K562 (cell line): ENCODE measurements around the gene ITGA11. TPM values are rescaled to one million over a fixed set of nuclear protein-coding genes. Genes with fewer than 3 reads are reported as not detected.
A peak's percentile ranks its signal among the peaks of the same experiment; 100 is the strongest.

Experiments used
- ATF3 ChIP-seq, 2 experiments: fragments of 450-650 bp in 1 of 2; sonication (generic) in 1 of 2; formaldehyde crosslinking in 1 of 2; IDR thresholded peaks in 1 of 2; conservative IDR thresholded peaks in 1 of 2; 2 replicates each; pipeline versions ENCODE4 v1.6.1 to v1.8.1; 2016 to 2023; ENCODE audit warnings: mild to moderate bottlenecking in 2 of 2, moderate library complexity in 2 of 2, inconsistent platforms in 1 of 2, missing genetic modification reagents in 1 of 2
- CHCHD3 ChIP-seq: fragments of 250-450 bp; sonication (Bioruptor Pico); IDR thresholded peaks from 2 replicates; pipeline ENCODE4 v2.1.2; 2022; ENCODE audit warnings: mild to moderate bottlenecking
- CTCFL ChIP-seq: IDR thresholded peaks from 2 replicates; pipeline ENCODE4 v1.6.1; 2011; ENCODE audit warnings: borderline replicate concordance, low read depth, mild to moderate bottlenecking, moderate library complexity, low read length; ENCODE audit not compliant: insufficient read depth, poor library complexity, severe bottlenecking
- EP400 ChIP-seq: fragments of 450-650 bp; IDR thresholded peaks from 2 replicates; pipeline ENCODE4 v1.6.1; 2017; ENCODE audit warnings: antibody characterized with exemption, mild to moderate bottlenecking, moderate library complexity
- FOXK1 ChIP-seq: sonication (generic); formaldehyde crosslinking; IDR thresholded peaks from 2 replicates; pipeline ENCODE4 v1.8.0; 2022; ENCODE audit warnings: missing genetic modification reagents, mild to moderate bottlenecking, borderline replicate concordance
- POLR3G ChIP-seq: IDR thresholded peaks from 2 replicates; pipeline ENCODE4 v1.6.1; 2011; ENCODE audit not compliant: insufficient read length, insufficient replicate concordance; ENCODE audit errors: extremely low read depth
- REST ChIP-seq, 2 experiments: fragments of 450-650 bp; formaldehyde crosslinking in 1 of 2; IDR thresholded peaks; 2 replicates each; pipeline versions ENCODE4 v1.4.0 to v1.6.1; 2014 to 2020; ENCODE audit warnings: mild to moderate bottlenecking in 2 of 2, borderline replicate concordance in 1 of 2, low read depth in 1 of 2
- SAFB ChIP-seq: fragments of 200-400 bp; formaldehyde crosslinking; IDR thresholded peaks from 2 replicates; pipeline ENCODE4 v1.6.1; 2017; ENCODE audit warnings: low read depth, low read length, borderline replicate concordance
- SETDB1 ChIP-seq: IDR thresholded peaks from one replicate; pipeline ENCODE4 v1.6.1; 2012; ENCODE audit warnings: low read length, control low read depth, inconsistent platforms
- TFE3 ChIP-seq: fragments of 450-650 bp; formaldehyde crosslinking; IDR thresholded peaks from 2 replicates; pipeline ENCODE4 v1.4.0; 2020; ENCODE audit warnings: mild to moderate bottlenecking, mixed read lengths
- VEZF1 ChIP-seq: fragments of 200-800 bp; sonication (Bioruptor generic); IDR thresholded peaks from 2 replicates; pipeline ENCODE4 v1.6.1; 2017; ENCODE audit warnings: missing genetic modification characterization, missing compliant biosample characterization
- ZNF583 ChIP-seq: fragments of 250-450 bp; sonication (Bioruptor Pico); IDR thresholded peaks from 2 replicates; pipeline ENCODE4 v1.4.0; 2020
- polyA plus RNA-seq, 8 experiments: library from polyadenylated mRNA; depleted of rRNA in 4 of 8; stranded (reverse) in 5 of 8; unstranded in 3 of 8; fragments of >200 nt; fragmentation: Nextera tagmentation in 2 of 8; fragmentation: Illumina TruSeq in 1 of 8; extraction: Ambion mirVana in 2 of 8; extraction: Trizol in 1 of 8; gene quantifications; 2 replicates each; pipeline versions ENCODE4 v1.2.1 to v1.2.3, GENCODE V29; 2011 to 2014; ENCODE audit warnings: inconsistent platforms in 1 of 8, missing spikeins in 1 of 8
- total RNA-seq, 7 experiments: library from RNA; depleted of rRNA in 6 of 7; stranded (reverse); fragments of >200 nt in 6 of 7; fragmentation: Illumina TruSeq in 2 of 7; extraction: Trizol in 2 of 7; gene quantifications; 2 replicates each; pipeline versions ENCODE4 v1.2.1 to v1.2.3, GENCODE V29; 2011 to 2021; ENCODE audit warnings: low replicate concordance in 1 of 7

The ITGA11 gene
- total and polyA plus RNA-seq, 9 of the 15 experiments (the other 6 are each of a cell fraction or from before 2014, with no cell fraction given) = 0.01 TPM; not detected in 8

GRCh38 chr15:68463996-68464395 is 32.0 kb upstream of the ITGA11 start (continued):
- TF ChIP-seq ZNF583 (CRISPR knock-in tag) = no peak
- TF ChIP-seq FOXK1 (CRISPR knock-in tag) = no peak
- TF ChIP-seq POLR3G = no peak
- TF ChIP-seq ATF3 (IDR thresholded peaks at IDR 0.05) = peak; percentile 71; the same call in 1 of the 2 replicates
- no peak for TF ChIP-seq ATF3 (CRISPR knock-in tag; conservative IDR thresholded peaks at IDR 0.05)
- TF ChIP-seq SAFB = no peak
- TF ChIP-seq TFE3 (CRISPR knock-in tag) = no peak
- TF ChIP-seq CHCHD3 (CRISPR knock-in tag) = no peak
- TF ChIP-seq SETDB1 = no peak
- no peak for TF ChIP-seq REST (IDR thresholded peaks at IDR 0.05; ENCODE audit: borderline replicate concordance)
- TF ChIP-seq REST (CRISPR knock-in tag; IDR thresholded peaks at IDR 0.05; ENCODE audit: low read depth) = no peak
- peak; percentile 37; the same call in 1 of the 2 replicates for TF ChIP-seq VEZF1 (CRISPR knock-in tag)
- TF ChIP-seq EP400 = no peak
- TF ChIP-seq CTCFL = no peak
